ENCODE data around the gene ZNF500.
"Not testable (repeated sequence)": the region's sequence is repeated elsewhere in the genome, so short reads cannot be mapped to it uniquely, and the experiment has no call there.

Gene ZNF500

DNA sequence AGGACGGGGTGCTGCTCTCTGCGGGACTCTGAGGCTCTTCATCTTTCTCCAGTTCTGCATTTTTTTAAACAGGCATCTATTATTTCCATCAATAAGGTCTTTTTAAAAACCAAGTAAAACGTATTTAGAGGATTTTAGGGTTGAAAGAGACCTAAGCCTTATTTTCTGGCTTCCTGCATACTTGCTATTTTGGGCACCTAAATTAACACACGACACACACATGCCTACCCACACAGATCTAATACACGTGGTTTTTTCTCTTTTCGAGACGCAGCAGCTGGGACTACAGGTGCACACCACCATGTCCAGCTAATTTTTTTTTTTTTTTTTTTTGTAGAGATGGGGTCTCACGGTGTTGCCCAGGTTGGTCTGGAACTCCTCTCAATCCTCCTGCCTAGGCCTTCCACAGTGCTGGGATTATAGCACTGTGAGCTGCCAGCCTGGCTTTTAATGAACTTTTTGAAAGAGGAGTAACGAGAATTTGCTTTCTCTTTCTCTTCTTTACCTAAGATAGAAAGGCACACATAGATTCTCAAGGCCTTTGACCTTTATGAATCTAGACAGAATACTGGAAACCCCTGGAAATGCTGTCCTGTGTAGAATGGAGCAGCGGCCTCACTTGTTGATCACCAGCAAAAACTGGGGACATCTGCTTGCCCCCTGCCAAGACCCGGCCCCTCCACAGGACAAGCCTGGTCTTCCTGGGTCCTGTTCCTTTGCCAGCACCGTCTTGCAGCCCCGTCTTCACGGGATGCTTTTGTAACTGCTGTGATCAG is 18.9 kb downstream of the ZNF500 start:
- no peak for TF ChIP-seq ZFX (IDR thresholded peaks at IDR 0.05)
- TF ChIP-seq, protein P1, sequence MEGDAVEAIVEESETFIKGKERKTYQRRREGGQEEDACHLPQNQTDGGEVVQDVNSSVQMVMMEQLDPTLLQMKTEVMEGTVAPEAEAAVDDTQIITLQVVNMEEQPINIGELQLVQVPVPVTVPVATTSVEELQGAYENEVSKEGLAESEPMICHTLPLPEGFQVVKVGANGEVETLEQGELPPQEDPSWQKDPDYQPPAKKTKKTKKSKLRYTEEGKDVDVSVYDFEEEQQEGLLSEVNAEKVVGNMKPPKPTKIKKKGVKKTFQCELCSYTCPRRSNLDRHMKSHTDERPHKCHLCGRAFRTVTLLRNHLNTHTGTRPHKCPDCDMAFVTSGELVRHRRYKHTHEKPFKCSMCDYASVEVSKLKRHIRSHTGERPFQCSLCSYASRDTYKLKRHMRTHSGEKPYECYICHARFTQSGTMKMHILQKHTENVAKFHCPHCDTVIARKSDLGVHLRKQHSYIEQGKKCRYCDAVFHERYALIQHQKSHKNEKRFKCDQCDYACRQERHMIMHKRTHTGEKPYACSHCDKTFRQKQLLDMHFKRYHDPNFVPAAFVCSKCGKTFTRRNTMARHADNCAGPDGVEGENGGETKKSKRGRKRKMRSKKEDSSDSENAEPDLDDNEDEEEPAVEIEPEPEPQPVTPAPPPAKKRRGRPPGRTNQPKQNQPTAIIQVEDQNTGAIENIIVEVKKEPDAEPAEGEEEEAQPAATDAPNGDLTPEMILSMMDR (conservative IDR thresholded peaks at IDR 0.05): no peak
- H3K27ac ChIP-seq: no peak overlapping the region

- H3K27ac ChIP-seq: no peak overlapping the region
- TF ChIP-seq, protein P1 (conservative IDR thresholded peaks at IDR 0.05): no peak
- TF ChIP-seq ZFX (IDR thresholded peaks at IDR 0.05): no peak
Observed at GRCh38 chr16:4746991-4747574, 19.9 kb downstream of the ZNF500 start.

- TF ChIP-seq, protein P1 (conservative IDR thresholded peaks at IDR 0.05): no peak
- TF ChIP-seq ZFX (IDR thresholded peaks at IDR 0.05): no peak
- H3K27ac ChIP-seq: no peak overlapping the region
Observed at GRCh38 chr16:4746215-4746614, 20.7 kb downstream of the ZNF500 start.

- H3K27ac ChIP-seq: no peak overlapping the region
- no peak for TF ChIP-seq ZFX (IDR thresholded peaks at IDR 0.05)
- TF ChIP-seq, protein P1 (conservative IDR thresholded peaks at IDR 0.05): no peak
Observed at GRCh38 chr16:4745274-4745569, 21.7 kb downstream of the ZNF500 start.

DNA sequence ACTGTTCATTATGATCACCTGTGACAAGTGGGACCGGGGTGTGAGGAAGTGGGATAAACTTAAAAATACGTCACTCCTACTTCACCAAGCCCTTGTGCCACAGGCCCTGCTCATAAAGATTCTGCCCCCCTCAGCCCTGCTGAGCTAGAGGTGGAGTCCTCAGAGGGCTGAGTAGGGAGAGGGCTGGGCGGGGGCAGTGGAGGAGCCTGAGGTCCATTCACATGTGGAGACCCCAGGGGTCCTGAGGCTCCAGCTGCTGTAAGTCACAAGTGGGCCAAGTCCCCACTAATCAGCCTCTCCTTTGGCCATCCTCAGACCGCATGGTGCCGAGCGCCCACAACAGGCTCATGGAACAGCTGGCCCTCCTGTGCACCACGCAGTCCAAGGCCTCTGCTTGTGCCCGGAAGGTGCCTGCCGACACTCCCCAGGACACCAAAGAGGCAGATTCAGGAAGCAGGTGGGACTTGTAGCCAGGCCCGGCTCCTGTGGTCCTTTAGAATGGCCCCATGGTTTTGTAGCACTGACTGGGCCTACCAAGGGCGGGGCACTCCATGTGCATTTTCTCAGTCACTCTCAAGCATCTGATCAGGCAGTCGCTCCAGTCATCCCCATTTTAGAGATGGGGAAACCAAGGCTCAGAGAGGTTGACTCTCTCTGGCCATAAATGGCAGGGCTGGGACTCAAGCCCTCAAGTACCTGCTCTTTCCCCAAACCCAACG is 22.2 kb downstream of the ZNF500 start:
- TF ChIP-seq ZFX (IDR thresholded peaks at IDR 0.05): no peak
- TF ChIP-seq, protein P1 (conservative IDR thresholded peaks at IDR 0.05): no peak
- H3K27ac ChIP-seq: no peak overlapping the region

DNA sequence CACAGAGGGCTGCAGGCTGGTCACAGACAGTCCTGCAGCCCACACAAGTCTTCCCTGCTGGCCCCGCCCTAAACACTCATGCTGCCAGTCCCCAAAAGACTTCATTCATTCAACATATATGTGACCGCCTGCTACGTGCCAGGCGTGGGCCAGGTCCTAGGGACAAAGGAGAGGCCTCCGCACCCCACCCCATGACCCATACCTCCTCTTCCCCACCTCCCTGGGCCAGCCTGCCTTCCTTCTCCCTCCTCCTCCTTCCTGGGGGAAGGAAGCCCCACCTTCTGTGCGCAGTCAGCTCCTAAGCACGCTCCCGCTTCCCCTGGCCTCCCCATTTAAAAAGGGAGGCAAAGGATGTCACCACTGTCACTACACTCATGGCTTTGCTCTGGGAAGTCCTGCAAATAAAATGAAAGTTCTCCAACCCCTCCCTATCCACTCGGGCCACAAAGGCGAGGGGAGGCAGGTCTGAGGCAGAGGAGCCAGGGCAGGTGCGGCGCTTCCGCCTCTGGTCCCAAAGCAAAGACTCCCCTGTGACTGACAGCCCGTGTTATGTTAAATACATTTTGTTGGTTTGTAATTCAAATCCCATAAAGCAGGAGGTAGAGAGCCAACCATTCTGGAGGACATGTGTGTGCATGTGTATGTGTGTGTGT is 23.6 kb downstream of the ZNF500 start:
- no peak overlapping the region for H3K27ac ChIP-seq
- TF ChIP-seq, protein P1 (conservative IDR thresholded peaks at IDR 0.05): no peak
- TF ChIP-seq ZFX (IDR thresholded peaks at IDR 0.05): no peak

DNA sequence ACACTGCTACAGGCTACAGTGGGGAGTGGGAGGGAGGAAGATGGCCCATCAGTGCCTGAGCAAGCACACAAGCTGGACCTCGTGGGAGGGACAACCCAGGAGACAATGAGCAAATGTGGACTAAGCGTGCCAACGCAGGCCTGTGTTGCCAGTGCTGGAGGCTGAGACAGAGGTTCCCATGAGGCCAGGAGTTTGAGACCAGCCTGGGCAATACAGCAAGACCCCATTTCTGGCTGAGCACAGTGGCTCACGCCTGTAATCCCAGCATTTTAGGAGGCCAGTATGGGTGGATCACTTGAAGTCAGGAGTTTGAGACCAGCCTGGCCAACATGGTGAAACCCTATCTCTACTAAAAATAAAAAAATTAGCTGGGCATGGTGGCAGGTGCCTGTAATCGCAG is 28.6 kb downstream of the ZNF500 start:
- H3K27ac ChIP-seq: not testable (repeated sequence)
